NOMO-1 treated with dmso at 0.1 percent for 144 hours (cell line): ENCODE measurements around the gene RNU2-1.
"Not testable (repeated sequence)": the region's sequence is repeated elsewhere in the genome, so short reads cannot be mapped to it uniquely, and the experiment has no call there.

Experiments
- DNase-seq: peaks from one replicate; lab custom pipeline; 2025; ENCODE audit not compliant: unreplicated experiment; lab: John Stamatoyannopoulos, UW

Gene RNU2-1

DNA sequence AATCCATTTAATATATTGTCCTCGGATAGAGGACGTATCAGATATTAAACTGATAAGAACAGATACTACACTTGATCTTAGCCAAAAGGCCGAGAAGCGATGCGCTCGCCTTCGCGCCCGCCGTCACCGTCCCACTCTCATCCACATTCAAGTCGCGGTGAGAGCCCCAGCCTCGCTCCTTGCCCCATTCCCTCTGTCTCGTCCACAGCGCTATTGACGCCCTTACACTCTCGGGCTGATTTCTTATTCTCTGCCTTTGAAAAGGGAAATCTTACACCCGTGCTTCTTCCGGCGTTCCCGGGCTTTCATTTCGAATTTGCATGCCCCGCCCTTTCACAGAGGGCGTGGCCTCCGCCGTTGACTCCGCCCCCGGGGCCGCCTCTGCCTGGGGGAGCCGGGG is at the start of gene RNU2-1:
Gene RNU2-1, minus strand, starts transcription at position 101 of the 400 bp plus-strand sequence.
- DNase-seq, result not testable (repeated sequence)

DNA sequence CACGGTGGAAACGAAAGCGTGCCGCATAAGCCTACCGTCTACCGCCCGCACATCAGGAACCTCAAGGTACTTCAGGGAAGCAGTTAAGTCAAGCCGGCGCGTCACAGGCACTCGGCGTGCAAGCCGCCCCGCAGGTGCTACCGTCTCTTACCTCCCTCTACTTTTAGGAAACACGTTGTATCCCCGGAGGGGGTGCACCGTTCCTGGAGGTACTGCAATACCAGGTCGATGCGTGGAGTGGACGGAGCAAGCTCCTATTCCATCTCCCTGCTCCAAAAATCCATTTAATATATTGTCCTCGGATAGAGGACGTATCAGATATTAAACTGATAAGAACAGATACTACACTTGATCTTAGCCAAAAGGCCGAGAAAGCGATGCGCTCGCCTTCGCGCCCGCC is 39.1 kb upstream of the RNU2-1 start:
- not testable (repeated sequence) for DNase-seq

DNA sequence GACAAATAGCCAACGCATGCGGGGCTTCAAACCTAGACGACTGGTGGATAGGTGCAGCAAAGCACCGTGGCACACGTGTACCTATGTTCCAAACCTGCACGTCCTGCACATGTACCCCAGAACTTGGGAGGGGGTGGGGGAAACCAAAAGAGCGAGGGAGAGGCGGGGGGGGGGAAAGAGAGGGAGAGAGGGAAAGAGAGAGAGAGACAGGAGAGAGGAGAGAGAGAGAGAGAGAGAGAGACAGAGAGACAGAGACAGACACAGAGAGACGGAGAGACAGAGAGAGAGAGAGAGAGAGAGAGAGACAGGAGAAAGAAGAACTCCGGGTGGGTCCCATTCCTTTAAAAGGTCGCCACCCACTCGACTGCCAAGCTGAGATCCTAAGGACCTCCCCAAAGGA is 38.7 kb upstream of the RNU2-1 start:
- DNase-seq, result not testable (repeated sequence)

DNA sequence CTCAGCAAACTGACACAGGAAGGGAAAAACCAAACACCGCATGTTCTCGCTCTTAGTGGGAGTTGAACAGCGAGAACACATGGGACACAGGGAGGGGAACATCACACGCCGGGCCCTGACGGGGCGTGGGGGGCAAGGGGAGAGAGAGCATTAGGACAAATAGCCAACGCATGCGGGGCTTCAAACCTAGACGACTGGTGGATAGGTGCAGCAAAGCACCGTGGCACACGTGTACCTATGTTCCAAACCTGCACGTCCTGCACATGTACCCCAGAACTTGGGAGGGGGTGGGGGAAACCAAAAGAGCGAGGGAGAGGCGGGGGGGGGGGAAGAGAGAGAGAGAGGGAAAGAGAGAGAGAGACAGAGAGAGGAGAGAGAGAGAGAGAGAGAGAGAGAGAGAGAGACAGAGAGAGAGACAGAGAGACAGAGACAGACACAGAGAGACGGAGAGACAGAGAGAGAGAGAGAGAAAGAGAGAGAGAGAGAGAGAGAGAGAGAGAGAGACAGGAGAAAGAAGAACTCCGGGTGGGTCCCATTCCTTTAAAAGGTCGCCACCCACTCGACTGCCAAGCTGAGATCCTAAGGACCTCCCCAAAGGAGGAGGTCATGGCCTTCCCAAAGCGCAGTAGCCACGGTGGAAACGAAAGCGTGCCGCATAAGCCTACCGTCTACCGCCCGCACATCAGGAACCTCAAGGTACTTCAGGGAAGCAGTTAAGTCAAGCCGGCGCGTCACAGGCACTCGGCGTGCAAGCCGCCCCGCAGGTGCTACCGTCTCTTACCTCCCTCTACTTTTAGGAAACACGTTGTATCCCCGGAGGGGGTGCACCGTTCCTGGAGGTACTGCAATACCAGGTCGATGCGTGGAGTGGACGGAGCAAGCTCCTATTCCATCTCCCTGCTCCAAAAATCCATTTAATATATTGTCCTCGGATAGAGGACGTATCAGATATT is 37.1 kb upstream of the RNU2-1 start:
- not testable (repeated sequence) for DNase-seq

DNA sequence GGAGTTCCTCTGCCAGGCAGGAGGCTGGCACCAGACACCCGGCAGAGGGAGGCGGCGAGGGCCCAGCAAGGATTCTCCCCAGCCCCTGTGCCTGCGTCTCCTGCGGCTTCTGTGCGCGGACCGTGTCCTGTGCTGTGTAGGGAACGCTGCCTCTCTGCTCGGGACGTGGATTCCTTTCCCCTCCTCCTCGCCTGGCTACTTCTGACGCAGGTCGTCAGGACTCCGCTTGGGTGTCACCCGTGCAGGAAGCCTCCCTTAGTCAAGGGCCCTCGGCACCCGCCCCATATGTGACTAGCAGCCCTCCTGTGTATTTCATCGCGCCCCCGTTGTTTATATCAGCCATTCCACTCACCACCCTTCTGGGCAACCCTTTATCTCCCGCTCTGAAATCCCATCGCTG is 12.7 kb upstream of the RNU2-1 start:
- DNase-seq, result not testable (repeated sequence)

DNA sequence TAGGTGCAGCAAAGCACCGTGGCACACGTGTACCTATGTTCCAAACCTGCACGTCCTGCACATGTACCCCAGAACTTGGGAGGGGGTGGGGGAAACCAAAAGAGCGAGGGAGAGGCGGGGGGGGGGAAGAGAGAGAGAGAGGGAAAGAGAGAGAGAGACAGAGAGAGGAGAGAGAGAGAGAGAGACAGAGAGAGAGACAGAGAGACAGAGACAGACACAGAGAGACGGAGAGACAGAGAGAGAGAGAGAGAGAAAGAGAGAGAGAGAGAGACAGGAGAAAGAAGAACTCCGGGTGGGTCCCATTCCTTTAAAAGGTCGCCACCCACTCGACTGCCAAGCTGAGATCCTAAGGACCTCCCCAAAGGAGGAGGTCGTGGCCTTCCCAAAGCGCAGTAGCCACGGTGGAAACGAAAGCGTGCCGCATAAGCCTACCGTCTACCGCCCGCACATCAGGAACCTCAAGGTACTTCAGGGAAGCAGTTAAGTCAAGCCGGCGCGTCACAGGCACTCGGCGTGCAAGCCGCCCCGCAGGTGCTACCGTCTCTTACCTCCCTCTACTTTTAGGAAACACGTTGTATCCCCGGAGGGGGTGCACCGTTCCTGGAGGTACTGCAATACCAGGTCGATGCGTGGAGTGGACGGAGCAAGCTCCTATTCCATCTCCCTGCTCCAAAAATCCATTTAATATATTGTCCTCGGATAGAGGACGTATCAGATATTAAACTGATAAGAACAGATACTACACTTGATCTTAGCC is 7.0 kb upstream of the RNU2-1 start:
- not testable (repeated sequence) for DNase-seq

DNA sequence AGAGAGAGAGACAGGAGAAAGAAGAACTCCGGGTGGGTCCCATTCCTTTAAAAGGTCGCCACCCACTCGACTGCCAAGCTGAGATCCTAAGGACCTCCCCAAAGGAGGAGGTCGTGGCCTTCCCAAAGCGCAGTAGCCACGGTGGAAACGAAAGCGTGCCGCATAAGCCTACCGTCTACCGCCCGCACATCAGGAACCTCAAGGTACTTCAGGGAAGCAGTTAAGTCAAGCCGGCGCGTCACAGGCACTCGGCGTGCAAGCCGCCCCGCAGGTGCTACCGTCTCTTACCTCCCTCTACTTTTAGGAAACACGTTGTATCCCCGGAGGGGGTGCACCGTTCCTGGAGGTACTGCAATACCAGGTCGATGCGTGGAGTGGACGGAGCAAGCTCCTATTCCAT is 5.8 kb upstream of the RNU2-1 start:
- DNase-seq, result not testable (repeated sequence)

DNA sequence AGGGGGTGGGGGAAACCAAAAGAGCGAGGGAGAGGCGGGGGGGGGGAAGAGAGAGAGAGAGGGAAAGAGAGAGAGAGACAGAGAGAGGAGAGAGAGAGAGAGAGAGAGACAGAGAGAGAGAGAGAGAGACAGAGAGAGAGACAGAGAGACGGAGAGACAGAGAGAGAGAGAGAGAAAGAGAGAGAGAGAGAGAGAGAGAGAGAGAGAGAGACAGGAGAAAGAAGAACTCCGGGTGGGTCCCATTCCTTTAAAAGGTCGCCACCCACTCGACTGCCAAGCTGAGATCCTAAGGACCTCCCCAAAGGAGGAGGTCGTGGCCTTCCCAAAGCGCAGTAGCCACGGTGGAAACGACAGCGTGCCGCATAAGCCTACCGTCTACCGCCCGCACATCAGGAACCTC is 514 bp downstream of the RNU2-1 start:
- DNase-seq, result not testable (repeated sequence)

DNA sequence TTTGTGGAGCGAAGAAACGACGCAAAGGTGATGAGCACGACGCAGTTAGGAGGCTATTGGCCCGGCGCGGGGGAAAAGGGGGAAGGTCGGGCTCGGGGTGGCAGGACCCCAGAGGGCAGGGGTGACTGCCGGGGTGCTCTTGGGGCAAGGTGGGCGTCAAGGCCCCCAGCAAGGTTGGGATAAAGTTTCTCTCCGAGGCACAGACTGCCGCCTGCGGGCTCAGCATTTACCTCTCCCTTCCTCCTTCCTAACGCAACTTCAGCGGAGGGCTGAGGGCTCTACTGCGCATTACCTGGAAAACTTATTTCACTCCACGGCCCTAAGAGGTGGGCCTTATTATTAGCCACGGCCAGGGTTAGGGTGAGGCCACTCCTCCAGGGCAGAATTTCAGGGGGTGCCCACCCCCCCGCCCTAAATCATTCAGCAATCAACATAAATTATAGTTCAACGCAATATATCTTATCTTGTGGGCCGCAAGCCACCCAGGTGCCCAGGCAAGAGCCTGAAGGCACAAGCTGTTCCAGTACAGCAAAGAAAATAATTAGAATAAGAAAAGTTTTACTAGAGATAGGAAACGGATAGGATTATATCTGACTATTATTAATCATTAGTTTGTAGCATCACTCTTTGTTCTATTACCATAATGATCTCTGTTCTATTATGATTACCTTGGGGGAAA is 1.6 kb downstream of the RNU2-1 start:
- DNase-seq, result not testable (repeated sequence)

DNA sequence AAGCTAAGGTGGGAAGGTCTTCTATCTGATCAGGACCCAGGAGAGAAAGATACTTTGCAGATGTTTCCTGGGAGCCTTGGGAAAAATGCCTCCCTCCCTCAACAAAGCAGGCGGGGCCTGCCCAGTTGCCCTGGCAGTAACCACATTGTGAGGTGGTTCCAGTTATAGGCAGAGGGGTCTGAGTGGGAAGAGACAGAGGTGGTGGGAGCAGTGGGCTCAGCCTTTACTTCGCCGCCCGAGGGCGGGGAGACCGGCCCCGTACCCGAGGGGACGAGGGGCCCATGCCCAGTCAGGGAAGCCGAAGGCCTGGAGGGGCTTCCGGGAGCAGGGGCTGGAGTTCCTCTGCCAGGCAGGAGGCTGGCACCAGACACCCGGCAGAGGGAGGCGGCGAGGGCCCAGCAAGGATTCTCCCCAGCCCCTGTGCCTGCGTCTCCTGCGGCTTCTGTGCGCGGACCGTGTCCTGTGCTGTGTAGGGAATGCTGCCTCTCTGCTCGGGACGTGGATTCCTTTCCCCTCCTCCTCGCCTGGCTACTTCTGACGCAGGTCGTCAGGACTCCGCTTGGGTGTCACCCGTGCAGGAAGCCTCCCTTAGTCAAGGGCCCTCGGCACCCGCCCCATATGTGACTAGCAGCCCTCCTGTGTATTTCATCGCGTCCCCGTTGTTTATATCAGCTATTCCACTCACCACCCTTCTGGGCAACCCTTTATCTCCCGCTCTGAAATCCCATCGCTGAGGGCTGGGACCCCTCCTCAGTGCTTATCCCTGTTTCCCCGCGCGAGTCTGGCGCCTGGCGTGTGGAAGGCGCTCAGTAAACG is 2.4 kb downstream of the RNU2-1 start:
- DNase-seq, result not testable (repeated sequence)

DNA sequence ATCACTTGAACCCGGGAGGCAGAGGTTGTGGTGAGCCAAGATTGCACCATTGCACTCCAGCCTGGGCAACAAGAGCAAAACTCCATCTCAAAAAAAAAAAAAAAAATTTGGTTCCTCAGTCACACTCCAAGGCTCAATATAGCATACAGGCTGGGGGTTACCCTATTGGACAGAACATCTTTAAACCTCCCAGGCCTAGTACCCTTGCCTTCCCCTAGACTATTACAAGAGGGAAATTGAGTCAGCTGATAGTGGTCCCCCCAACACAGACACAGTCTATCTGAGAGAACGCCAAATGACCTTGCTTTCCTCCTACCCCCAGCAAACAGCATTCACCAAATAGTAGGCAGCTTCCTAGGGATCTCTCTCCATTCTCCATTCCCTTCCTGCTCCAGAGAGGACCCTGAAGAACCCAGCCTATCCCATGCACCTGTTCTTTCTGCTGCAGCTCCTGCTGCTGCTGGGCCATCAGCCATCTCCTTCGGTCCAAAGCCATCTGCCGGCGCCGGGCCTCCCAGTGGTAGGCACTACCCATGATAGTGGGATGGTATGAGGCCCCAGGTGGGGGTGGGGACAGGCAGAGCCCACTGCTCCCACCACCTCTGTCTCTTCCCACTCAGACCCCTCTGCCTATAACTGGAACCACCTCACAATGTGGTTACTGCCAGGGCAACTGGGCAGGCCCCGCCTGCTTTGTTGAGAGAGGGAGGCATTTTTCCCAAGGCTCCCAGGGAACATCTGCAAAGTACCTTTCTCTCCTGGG is 5.6 kb downstream of the RNU2-1 start, which contains the start of gene CCDC200:
Gene CCDC200, minus strand, starts transcription at position 604 of the 763 bp plus-strand sequence. Its CDS starts 69 bp downstream, at position 535.
- DNase-seq, result not testable (repeated sequence)

DNA sequence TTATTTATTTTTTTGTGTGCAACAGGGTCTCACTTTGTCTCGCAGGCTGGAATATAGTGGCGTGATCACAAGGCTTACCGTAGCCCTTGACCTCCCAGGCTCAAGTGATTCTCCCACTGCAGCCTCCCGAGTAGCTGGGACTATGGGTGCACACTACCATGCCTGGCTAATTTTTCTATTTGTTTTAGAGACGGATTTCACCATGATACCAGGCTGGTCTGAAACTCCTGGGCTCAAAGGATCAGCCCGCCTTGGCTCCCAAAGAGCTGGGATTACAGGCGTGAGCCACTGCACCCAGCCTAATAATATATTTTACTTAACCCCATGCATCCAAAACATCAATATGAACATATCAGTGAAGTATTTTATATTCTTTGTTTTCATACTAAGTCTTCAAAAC is 7.4 kb downstream of the RNU2-1 start:
- DNase-seq, result no peak

DNA sequence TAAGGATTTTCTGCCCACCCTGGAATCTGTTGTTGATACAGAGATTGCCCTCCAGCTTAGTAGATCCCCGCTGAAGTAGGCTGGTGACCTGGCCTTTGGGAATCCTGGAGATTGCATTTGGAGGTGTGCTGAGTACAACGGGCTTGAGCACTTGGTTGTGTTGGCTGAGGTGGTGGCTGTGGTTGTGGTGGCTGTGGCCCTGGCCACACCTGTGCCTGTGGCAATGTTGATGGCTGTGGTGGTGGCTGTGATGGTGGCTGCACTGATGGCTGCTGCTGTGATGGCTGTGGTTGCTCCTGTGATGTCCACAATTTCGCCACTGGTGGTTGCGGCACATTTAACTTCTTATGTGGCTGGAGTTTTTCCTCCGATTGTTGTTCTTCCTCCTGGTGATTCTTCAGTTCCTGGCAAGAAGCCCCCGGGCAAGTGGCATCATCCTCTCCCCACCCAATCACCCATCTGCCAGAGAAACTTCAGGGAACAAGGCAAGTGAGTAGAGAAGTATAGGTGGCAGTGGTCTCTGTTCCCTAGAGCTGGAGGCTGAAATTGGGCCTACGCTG is 9.6 kb downstream of the RNU2-1 start:
- no peak for DNase-seq

DNA sequence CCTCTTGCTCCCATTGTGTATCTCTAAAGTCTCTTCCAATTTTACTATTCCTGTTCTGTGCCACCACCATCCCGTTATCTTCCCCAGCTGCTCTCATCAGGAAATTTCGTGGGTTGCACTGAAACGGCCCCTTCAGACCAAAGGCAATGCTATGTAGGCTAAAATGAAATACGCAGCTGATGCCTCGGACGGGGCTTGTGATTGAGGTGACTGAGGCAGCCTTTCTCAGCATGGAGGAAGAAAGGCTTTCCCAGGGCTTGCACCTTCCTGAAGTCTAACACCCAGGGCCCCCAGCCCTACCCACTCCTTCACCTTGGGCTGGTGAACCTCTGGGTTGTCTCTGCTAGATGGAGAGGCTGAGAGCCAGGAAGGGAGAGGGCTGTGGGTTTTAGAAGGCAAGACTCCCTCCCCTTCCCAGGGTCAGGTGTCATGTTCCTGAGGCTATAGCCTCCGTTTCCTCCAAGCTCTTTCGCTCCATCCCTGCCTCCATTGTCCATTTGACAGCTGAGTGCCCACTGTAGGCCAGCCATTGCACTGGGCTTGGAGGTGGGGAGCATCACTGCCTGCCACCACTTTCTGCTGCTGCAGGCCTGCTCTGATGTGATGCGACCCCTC is 13.2 kb downstream of the RNU2-1 start:
- no peak for DNase-seq

DNA sequence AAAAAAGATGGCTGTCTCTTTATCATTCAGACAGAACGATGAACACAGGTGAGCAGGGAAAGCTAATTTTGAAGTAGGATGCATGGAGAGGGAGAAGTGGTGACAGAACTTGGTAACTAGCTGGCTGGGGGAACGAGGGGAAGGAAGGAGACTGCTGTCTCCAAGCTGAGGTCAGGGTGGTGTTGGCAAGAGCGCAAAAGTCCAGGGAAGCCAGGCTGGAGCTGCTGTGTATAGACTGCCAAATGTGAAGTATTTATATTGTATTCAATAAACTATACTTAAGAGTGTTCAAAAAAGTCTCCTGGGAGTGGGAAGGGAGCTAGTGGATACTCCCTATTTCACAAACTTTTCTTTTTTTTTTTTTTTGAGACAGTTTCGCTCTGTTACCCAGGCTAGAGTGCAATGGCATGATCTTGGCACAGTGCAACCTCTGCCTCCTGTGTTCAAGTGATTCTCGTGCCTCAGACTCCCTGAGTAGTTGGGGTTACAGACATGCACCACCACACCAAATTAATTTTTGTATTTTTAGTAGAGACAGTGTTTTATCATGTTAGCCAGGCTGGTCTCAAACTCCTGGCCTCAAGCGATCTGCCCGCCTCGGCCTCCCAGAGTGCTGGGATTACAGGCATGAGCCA is 13.9 kb downstream of the RNU2-1 start:
- no peak for DNase-seq

DNA sequence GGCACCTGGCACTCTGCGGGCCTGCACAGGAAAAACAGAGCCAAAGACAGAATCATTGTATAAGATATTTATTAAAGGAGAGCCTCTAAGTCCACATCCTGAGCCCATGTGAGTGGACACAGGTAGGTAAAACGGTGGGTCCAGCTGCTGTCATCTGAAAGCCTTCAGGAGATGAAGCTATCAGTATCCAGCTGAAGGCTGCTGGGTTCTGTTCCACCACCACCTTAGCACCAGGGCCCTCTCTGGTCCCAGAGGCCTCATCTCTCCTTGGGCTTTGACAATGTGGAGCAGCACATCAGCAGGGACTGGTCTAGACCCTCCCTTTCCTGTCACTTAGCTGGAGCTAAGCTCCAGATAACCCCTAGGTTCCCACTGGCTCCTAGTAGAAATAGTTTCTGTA is 14.8 kb downstream of the RNU2-1 start:
- no peak for DNase-seq

DNA sequence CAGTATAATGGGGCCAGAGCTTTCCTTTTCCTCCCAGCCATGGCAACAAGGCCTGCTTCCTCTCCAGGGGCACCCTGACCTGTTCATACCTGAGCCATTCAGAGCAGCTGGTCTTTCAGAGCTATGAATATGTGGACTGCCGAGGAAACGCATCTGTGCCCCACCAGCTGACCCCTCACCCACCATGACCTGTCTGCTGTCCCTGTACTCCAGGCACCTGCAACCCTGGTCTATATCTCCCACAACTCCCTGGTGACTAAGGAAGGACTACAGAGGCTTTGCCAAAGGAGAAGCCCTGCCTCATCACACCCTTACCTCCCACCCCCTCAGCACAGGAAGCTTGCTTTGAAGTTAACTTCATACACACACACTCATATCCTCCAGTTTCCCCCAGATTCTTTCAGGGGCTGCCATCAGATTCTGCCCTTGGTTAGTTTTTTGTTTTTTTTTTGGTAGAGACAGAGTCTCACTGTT is 16.1 kb downstream of the RNU2-1 start:
- DNase-seq, result no peak
